ENCODE measurements around the gene MUC4. TPM values are rescaled to one million over a fixed set of nuclear protein-coding genes. Genes with fewer than 3 reads are reported as not detected.
A peak's percentile ranks its signal among the peaks of the same experiment; 100 is the strongest.
"Not testable (repeated sequence)": the region's sequence is repeated elsewhere in the genome, so short reads cannot be mapped to it uniquely, and the experiment has no call there.

Gene MUC4
- total and polyA plus RNA-seq, 8 donors = 0.04 to 0.59 (median 0.14) TPM

GRCh38 chr3:195817578-195818135 lies 5.9 kb upstream of the MUC4 start:
- DNase-seq (peak in 1 of 6 donors; percentile 30), FAIRE-seq (no peak), ATAC-seq (no peak)
- WGBS, 2 donors = 86 to 91% methylated on average over 17 of the region's 17 CpGs
- Histone ChIP-seq H3K4me3 (no peak overlapping the region), H3K36me3 (no peaks in the 10 kb centered on the region), H3K27ac (no peak overlapping the region), H3K9me3 (no peaks in the 10 kb centered on the region), H3K27me3 (no peaks in the 10 kb centered on the region), H3K4me1 (no peaks in the 10 kb centered on the region)
- TF ChIP-seq CTCF (IDR thresholded peaks at IDR 0.05) = no peak
- intact Hi-C loops (cut with DNase I) = no loop called here

- intact Hi-C loops (cut with DNase I); H3K4me1 ChIP-seq; FAIRE-seq; ATAC-seq; H3K4me3 ChIP-seq; H3K9me3 ChIP-seq; H3K27ac ChIP-seq; H3K27me3 ChIP-seq; H3K36me3 ChIP-seq: not testable (repeated sequence)
- DNase-seq = peak in 1 of 6 donors; percentile 30
- WGBS, 2 donors = 93 to 94% methylated on average over 20 to 22 of the region's 23 CpGs
Observed at GRCh38 chr3:195816276-195816913, 4.7 kb upstream of the MUC4 start.

- Histone ChIP-seq H3K4me1 (no peaks in the 10 kb centered on the region), H3K36me3 (no peaks in the 10 kb centered on the region), H3K27me3 (peaks cover 0 to 4% (median 0%) of the 10 kb centered on the region in 4 donors), H3K27ac (no peak overlapping the region), H3K4me3 (no peak overlapping the region), H3K9me3 (no peaks in the 10 kb centered on the region)
- peak in 1 of 6 donors; percentile 47 for DNase-seq
- 79 to 81% methylated on average over 18 of the region's 18 CpGs for WGBS, 2 donors
- no peak for TF ChIP-seq CTCF (IDR thresholded peaks at IDR 0.05)
- no peak for FAIRE-seq
- intact Hi-C loops (cut with DNase I) = no loop called here
- ATAC-seq = no peak
Observed at GRCh38 chr3:195815169-195815771, 3.5 kb upstream of the MUC4 start.

- Histone ChIP-seq H3K27me3 (peaks cover 0 to 4% (median 0%) of the 10 kb centered on the region in 4 donors), H3K27ac (no peak overlapping the region), H3K36me3 (no peaks in the 10 kb centered on the region), H3K9me3 (no peaks in the 10 kb centered on the region), H3K4me3 (no peak overlapping the region), H3K4me1 (no peaks in the 10 kb centered on the region)
- ATAC-seq = no peak
- no peak for FAIRE-seq
- DNase-seq = peak in 1 of 6 donors; percentile 40
- WGBS, 2 donors = 77 to 81% methylated on average over 24 of the region's 24 CpGs
- TF ChIP-seq CTCF (IDR thresholded peaks at IDR 0.05) = no peak
- intact Hi-C loops (cut with DNase I) = no loop called here
Observed at GRCh38 chr3:195813916-195814640, 2.3 kb upstream of the MUC4 start.

GRCh38 chr3:195812366-195812765 lies 637 bp upstream of the MUC4 start:
- FAIRE-seq = no peak
- TF ChIP-seq CTCF (IDR thresholded peaks at IDR 0.05) = no peak
- intact Hi-C loops (cut with DNase I) = no loop called here
- Histone ChIP-seq H3K4me3 (no peak overlapping the region), H3K4me1 (no peaks in the 10 kb centered on the region), H3K9me3 (no peaks in the 10 kb centered on the region), H3K27ac (no peak overlapping the region), H3K36me3 (no peaks in the 10 kb centered on the region), H3K27me3 (peaks cover 0 to 4% (median 0%) of the 10 kb centered on the region in 4 donors)
- no peak for ATAC-seq
- no peak for DNase-seq
- 70 to 80% methylated on average over 20 of the region's 20 CpGs for whole genome bisulfite sequencing, 2 donors
